ENCODE results near the gene PRR27. TPM values are rescaled to one million over a fixed set of nuclear protein-coding genes. Genes with fewer than 3 reads are reported as not detected.

Gene PRR27
- total RNA-seq, 2 donors from 2014 or later = not detected

DNA sequence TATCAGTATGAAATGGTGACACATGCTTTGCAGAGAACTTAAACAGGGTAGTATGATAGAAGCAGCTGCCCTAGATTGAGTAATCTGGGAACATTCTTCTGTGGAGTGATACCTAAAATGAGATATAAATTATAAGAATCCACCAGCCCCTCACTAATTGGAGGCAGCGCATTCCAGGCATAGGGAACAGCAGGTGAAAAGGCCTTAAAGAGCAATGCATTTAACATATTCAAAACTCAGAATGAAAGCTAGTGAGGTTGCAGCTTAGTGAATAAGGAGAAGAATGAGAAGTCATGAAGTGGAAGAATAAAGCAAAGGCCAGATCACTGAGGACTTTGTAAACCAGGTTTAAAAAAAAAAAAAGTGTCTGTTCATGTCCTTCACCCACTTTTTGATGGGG is 36.5 kb downstream of the PRR27 start:
- DNase-seq = no peak
- Histone ChIP-seq H3K9ac (ENCODE audit: extremely low read depth, low read length, poor library complexity, severe bottlenecking) (no peak overlapping the region), H3K27ac (ENCODE audit: low read depth, low read length) (no peak overlapping the region), H3K36me3 (ENCODE audit: control insufficient read depth, insufficient read depth, low read length) (no peaks in the 10 kb centered on the region), H3K27me3 (ENCODE audit: control insufficient read depth, insufficient read depth, low read length, poor library complexity, severe bottlenecking) (no peaks in the 10 kb centered on the region), H3K4me1 (ENCODE audit: control insufficient read depth, insufficient read depth, low read length) (no peaks in the 10 kb centered on the region), H3K9me3 (ENCODE audit: control insufficient read depth, low read length) (no peaks in the 10 kb centered on the region), H3K4me3 (ENCODE audit: low read length) (no peak overlapping the region)
- TF ChIP-seq, protein P1, sequence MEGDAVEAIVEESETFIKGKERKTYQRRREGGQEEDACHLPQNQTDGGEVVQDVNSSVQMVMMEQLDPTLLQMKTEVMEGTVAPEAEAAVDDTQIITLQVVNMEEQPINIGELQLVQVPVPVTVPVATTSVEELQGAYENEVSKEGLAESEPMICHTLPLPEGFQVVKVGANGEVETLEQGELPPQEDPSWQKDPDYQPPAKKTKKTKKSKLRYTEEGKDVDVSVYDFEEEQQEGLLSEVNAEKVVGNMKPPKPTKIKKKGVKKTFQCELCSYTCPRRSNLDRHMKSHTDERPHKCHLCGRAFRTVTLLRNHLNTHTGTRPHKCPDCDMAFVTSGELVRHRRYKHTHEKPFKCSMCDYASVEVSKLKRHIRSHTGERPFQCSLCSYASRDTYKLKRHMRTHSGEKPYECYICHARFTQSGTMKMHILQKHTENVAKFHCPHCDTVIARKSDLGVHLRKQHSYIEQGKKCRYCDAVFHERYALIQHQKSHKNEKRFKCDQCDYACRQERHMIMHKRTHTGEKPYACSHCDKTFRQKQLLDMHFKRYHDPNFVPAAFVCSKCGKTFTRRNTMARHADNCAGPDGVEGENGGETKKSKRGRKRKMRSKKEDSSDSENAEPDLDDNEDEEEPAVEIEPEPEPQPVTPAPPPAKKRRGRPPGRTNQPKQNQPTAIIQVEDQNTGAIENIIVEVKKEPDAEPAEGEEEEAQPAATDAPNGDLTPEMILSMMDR (conservative IDR thresholded peaks at IDR 0.05) = no peak
- H3K4me1 Mint-ChIP-seq = peaks cover 4% of the 10 kb centered on the region
- WGBS, 2 experiments (ENCODE audit: insufficient coverage in 1 of 2, insufficient read length in 1 of 2) = 100% methylated on average over 1 of the region's 1 CpG; no CpG with 5 or more reads in 1 of the 2 experiments
- no peaks in the 10 kb centered on the region for H3K27me3 Mint-ChIP-seq (ENCODE audit: insufficient read depth)
- H3K27ac Mint-ChIP-seq = no peak overlapping the region
- H3K36me3 Mint-ChIP-seq (ENCODE audit: low read depth) = no peaks in the 10 kb centered on the region
- H3K9me3 Mint-ChIP-seq = no peaks in the 10 kb centered on the region
- H3K4me3 Mint-ChIP-seq = no peak overlapping the region

DNA sequence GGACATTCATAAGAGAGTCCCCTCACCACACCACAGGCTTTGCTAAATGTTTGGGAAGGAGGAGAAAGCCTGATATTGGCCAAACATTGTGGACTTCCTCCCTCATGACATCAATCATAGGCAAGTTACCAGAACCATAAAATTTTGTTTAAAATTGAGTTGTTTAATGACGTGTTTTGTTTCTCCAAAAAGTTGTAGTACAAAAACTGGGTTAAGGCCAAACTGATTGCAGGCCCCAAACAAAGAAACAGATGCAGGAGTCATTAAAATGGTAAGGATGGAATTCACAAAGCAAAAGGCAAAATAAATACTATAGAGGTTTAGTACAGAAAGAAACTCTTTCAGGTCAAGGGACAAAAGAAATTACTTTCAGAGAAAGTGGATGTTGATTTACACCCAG is 37.6 kb downstream of the PRR27 start:
- DNase-seq = no peak
- H3K9me3 ChIP-seq (ENCODE audit: control insufficient read depth, low read length) = no peaks in the 10 kb centered on the region
- H3K4me1 Mint-ChIP-seq = peaks cover 4% of the 10 kb centered on the region
- H3K36me3 Mint-ChIP-seq (ENCODE audit: low read depth) = no peaks in the 10 kb centered on the region
- no peak overlapping the region for H3K9ac ChIP-seq (ENCODE audit: extremely low read depth, low read length, poor library complexity, severe bottlenecking)
- H3K36me3 ChIP-seq (ENCODE audit: control insufficient read depth, insufficient read depth, low read length) = no peaks in the 10 kb centered on the region
- H3K4me1 ChIP-seq (ENCODE audit: control insufficient read depth, insufficient read depth, low read length) = no peaks in the 10 kb centered on the region
- H3K27ac Mint-ChIP-seq = no peak overlapping the region
- no peaks in the 10 kb centered on the region for H3K27me3 ChIP-seq (ENCODE audit: control insufficient read depth, insufficient read depth, low read length, poor library complexity, severe bottlenecking)
- TF ChIP-seq, protein P1 (conservative IDR thresholded peaks at IDR 0.05) = no peak
- H3K9me3 Mint-ChIP-seq = no peaks in the 10 kb centered on the region
- WGBS, 2 experiments (ENCODE audit: insufficient coverage in 1 of 2, insufficient read length in 1 of 2) = 86 to 94% methylated on average over 1 of the region's 1 CpG
- no peaks in the 10 kb centered on the region for H3K27me3 Mint-ChIP-seq (ENCODE audit: insufficient read depth)
- no peak overlapping the region for H3K4me3 ChIP-seq (ENCODE audit: low read length)
- H3K4me3 Mint-ChIP-seq = no peak overlapping the region
- no peak overlapping the region for H3K27ac ChIP-seq (ENCODE audit: low read depth, low read length)

DNA sequence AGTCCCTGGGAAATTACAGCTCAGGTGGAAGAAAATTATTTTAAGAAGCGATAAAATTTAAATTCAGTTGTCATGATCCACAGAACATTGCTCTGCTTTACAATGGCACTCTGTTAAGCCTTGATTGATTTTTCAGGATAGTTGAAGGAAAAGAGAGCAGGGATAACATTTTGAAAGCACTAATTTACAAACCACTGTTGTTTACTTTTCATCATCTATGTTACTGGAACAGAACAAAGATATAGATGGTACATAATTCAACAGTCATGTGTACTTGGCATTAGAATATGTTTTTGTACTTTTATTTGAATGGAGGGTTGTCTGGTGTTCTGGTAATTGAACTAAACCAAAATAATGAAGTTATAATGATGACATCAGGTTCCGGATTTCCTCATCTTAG is 38.9 kb downstream of the PRR27 start:
- no peaks in the 10 kb centered on the region for H3K4me1 ChIP-seq (ENCODE audit: control insufficient read depth, insufficient read depth, low read length)
- H3K4me1 Mint-ChIP-seq = peaks cover 4% of the 10 kb centered on the region
- no peaks in the 10 kb centered on the region for H3K36me3 ChIP-seq (ENCODE audit: control insufficient read depth, insufficient read depth, low read length)
- H3K36me3 Mint-ChIP-seq (ENCODE audit: low read depth) = no peaks in the 10 kb centered on the region
- H3K27me3 Mint-ChIP-seq (ENCODE audit: insufficient read depth) = no peaks in the 10 kb centered on the region
- no peak overlapping the region for H3K4me3 Mint-ChIP-seq
- no peaks in the 10 kb centered on the region for H3K9me3 ChIP-seq (ENCODE audit: control insufficient read depth, low read length)
- H3K9ac ChIP-seq (ENCODE audit: extremely low read depth, low read length, poor library complexity, severe bottlenecking) = no peak overlapping the region
- TF ChIP-seq, protein P1 (conservative IDR thresholded peaks at IDR 0.05) = no peak
- no peaks in the 10 kb centered on the region for H3K27me3 ChIP-seq (ENCODE audit: control insufficient read depth, insufficient read depth, low read length, poor library complexity, severe bottlenecking)
- no peak for DNase-seq
- H3K27ac ChIP-seq (ENCODE audit: low read depth, low read length) = no peak overlapping the region
- no peak overlapping the region for H3K27ac Mint-ChIP-seq
- H3K9me3 Mint-ChIP-seq = no peaks in the 10 kb centered on the region
- 93 to 96% methylated on average over 2 of the region's 2 CpGs for WGBS, 2 experiments (ENCODE audit: insufficient coverage in 1 of 2, insufficient read length in 1 of 2)
- no peak overlapping the region for H3K4me3 ChIP-seq (ENCODE audit: low read length)

All from endodermal cell (in vitro differentiated cells).